Mononuclear cell (primary cell): Measurements from ENCODE around the gene HIGD1A. TPM values are rescaled to one million over a fixed set of nuclear protein-coding genes. Genes with fewer than 3 reads are reported as not detected.

Experiments
- H3K27me3 ChIP-seq: 2 replicates; pipeline ENCODE4 v1.6.0; 2011; ENCODE audit warnings: low read length, control low read depth; ENCODE audit not compliant: insufficient read depth
- H3K4me1 ChIP-seq: 2 replicates; pipeline ENCODE4 v1.5.1; 2011; ENCODE audit warnings: mild to moderate bottlenecking, low read length, control low read depth; ENCODE audit not compliant: insufficient read depth
- H3K4me3 ChIP-seq: 2 replicates; pipeline ENCODE4 v1.5.1; 2011; ENCODE audit warnings: mild to moderate bottlenecking, low read length, moderate library complexity
- H3K9me3 ChIP-seq: 2 replicates; pipeline ENCODE4 v1.5.1; 2011; ENCODE audit warnings: low read depth, mild to moderate bottlenecking, control low read depth, low read length
- total RNA-seq: library from RNA; depleted of rRNA; stranded (reverse); fragments of >200 nt; gene quantifications from one replicate; pipeline ENCODE4 v1.2.3, GENCODE V29; 2012

The HIGD1A gene
- total RNA-seq, 1 donor, result 42.1 TPM

GRCh38 chr3:42745776-42746454 is 58.4 kb downstream of the HIGD1A start:
- Histone ChIP-seq H3K4me3 (no peak overlapping the region), H3K9me3 (no peaks in the 10 kb centered on the region), H3K4me1 (peaks cover 28% of the 10 kb centered on the region), H3K27me3 (no peaks in the 10 kb centered on the region)

GRCh38 chr3:42745291-42745745 is 59.0 kb downstream of the HIGD1A start:
- no peak overlapping the region for H3K4me3 ChIP-seq
- H3K27me3 ChIP-seq, result no peaks in the 10 kb centered on the region
- no peaks in the 10 kb centered on the region for H3K9me3 ChIP-seq
- peaks cover 28% of the 10 kb centered on the region for H3K4me1 ChIP-seq

GRCh38 chr3:42743204-42743995 is 60.9 kb downstream of the HIGD1A start:
- Histone ChIP-seq H3K4me1 (peaks cover 23% of the 10 kb centered on the region), H3K27me3 (no peaks in the 10 kb centered on the region), H3K4me3 (no peak overlapping the region), H3K9me3 (no peaks in the 10 kb centered on the region)

GRCh38 chr3:42742688-42743087 is 61.6 kb downstream of the HIGD1A start:
- no peaks in the 10 kb centered on the region for H3K27me3 ChIP-seq
- H3K4me3 ChIP-seq, result no peak overlapping the region
- H3K9me3 ChIP-seq, result no peaks in the 10 kb centered on the region
- H3K4me1 ChIP-seq, result peaks cover 16% of the 10 kb centered on the region

GRCh38 chr3:42742259-42742658 is 62.0 kb downstream of the HIGD1A start:
- no peak overlapping the region for H3K4me3 ChIP-seq
- no peaks in the 10 kb centered on the region for H3K27me3 ChIP-seq
- H3K4me1 ChIP-seq, result peaks cover 11% of the 10 kb centered on the region
- no peaks in the 10 kb centered on the region for H3K9me3 ChIP-seq

GRCh38 chr3:42741796-42742195 is 62.5 kb downstream of the HIGD1A start:
- H3K27me3 ChIP-seq, result no peaks in the 10 kb centered on the region
- no peak overlapping the region for H3K4me3 ChIP-seq
- H3K4me1 ChIP-seq, result peaks cover 7% of the 10 kb centered on the region
- no peaks in the 10 kb centered on the region for H3K9me3 ChIP-seq

GRCh38 chr3:42739401-42740158 is 64.7 kb downstream of the HIGD1A start:
- H3K4me3 ChIP-seq, result no peak overlapping the region
- no peaks in the 10 kb centered on the region for H3K9me3 ChIP-seq
- H3K4me1 ChIP-seq, result no peaks in the 10 kb centered on the region
- H3K27me3 ChIP-seq, result no peaks in the 10 kb centered on the region

GRCh38 chr3:42736531-42736930 is 67.8 kb downstream of the HIGD1A start:
- H3K27me3 ChIP-seq, result no peaks in the 10 kb centered on the region
- no peaks in the 10 kb centered on the region for H3K4me1 ChIP-seq
- no peak overlapping the region for H3K4me3 ChIP-seq
- no peaks in the 10 kb centered on the region for H3K9me3 ChIP-seq

- Histone ChIP-seq H3K4me1 (no peaks in the 10 kb centered on the region), H3K27me3 (no peaks in the 10 kb centered on the region), H3K4me3 (no peak overlapping the region), H3K9me3 (no peaks in the 10 kb centered on the region)
These were observed 68.2 kb downstream of the HIGD1A start for GRCh38 chr3:42736081-42736480.

- Histone ChIP-seq H3K27me3 (no peaks in the 10 kb centered on the region), H3K9me3 (no peaks in the 10 kb centered on the region), H3K4me3 (no peak overlapping the region), H3K4me1 (no peaks in the 10 kb centered on the region)
These were observed 68.7 kb downstream of the HIGD1A start for GRCh38 chr3:42735615-42736014.

- no peaks in the 10 kb centered on the region for H3K4me1 ChIP-seq
- no peaks in the 10 kb centered on the region for H3K27me3 ChIP-seq
- no peaks in the 10 kb centered on the region for H3K9me3 ChIP-seq
- no peak overlapping the region for H3K4me3 ChIP-seq
These were observed 69.3 kb downstream of the HIGD1A start for GRCh38 chr3:42735019-42735418.

GRCh38 chr3:42734263-42734860 is 69.9 kb downstream of the HIGD1A start:
- Histone ChIP-seq H3K9me3 (no peaks in the 10 kb centered on the region), H3K27me3 (no peaks in the 10 kb centered on the region), H3K4me3 (no peak overlapping the region), H3K4me1 (no peaks in the 10 kb centered on the region)

- Histone ChIP-seq H3K4me1 (no peaks in the 10 kb centered on the region), H3K9me3 (no peaks in the 10 kb centered on the region), H3K27me3 (no peaks in the 10 kb centered on the region), H3K4me3 (no peak overlapping the region)
These were observed 70.6 kb downstream of the HIGD1A start for GRCh38 chr3:42733501-42734262.
